ENCODE data around the gene SMC1B. TPM values are rescaled to one million over a fixed set of nuclear protein-coding genes. Genes with fewer than 3 reads are reported as not detected.

SMC1B gene
- total and polyA plus RNA-seq, 2 of the 8 experiments (the other 6 are each of a cell fraction or from before 2014, with no cell fraction given), result 0.02 TPM; not detected in 1

GRCh38 chr22:45427114-45427513 is 13.7 kb upstream of the SMC1B start:
- Histone ChIP-seq H3K4me2 (ENCODE audit: insufficient read depth in 1 of 2, low read depth in 2 of 2, low read length in 2 of 2) (no peak overlapping the region), H3K18ac (ENCODE audit: extremely low read depth, low read length) (no peak overlapping the region), H3K36me3 (ENCODE audit: control insufficient read depth in 2 of 4, insufficient read depth in 4 of 4, low read length in 3 of 4) (no peaks in the 10 kb centered on the region; a peak in 1 of 8 replicates), H3K23ac (ENCODE audit: insufficient read length) (no peak overlapping the region), H3K14ac (ENCODE audit: insufficient read length) (no peak overlapping the region), H3K4ac (replicated peaks; ENCODE audit: insufficient read length, low read depth, low read length) (no peak overlapping the region), H3K79me2 (ENCODE audit: control insufficient read depth in 1 of 2, insufficient read depth in 2 of 2, low read length in 2 of 2) (no peaks in the 10 kb centered on the region), H3K23me2 (ENCODE audit: low read depth, low read length) (no peaks in the 10 kb centered on the region), H3K9me3 (ENCODE audit: insufficient read depth in 2 of 2, low read depth in 1 of 2, low read length in 1 of 2) (no peaks in the 10 kb centered on the region), H4K20me1 (replicated peaks in 1 of 2; ENCODE audit: control insufficient read depth in 1 of 2, insufficient read depth in 2 of 2, low read length in 2 of 2) (no peaks in the 10 kb centered on the region), H2BK120ac (replicated peaks; ENCODE audit: low read depth, low read length) (no peak overlapping the region), H2BK20ac (ENCODE audit: low read length) (no peak overlapping the region), H4K5ac (ENCODE audit: insufficient read length, low read depth, low read length) (no peak overlapping the region), H3K4me3 (ENCODE audit: extremely low read depth in 1 of 4, insufficient read depth in 2 of 4, low read depth in 3 of 4, low read length in 4 of 4) (no peak overlapping the region), H4K91ac (replicated peaks; ENCODE audit: insufficient read length, low read length) (no peak overlapping the region), H3K56ac (replicated peaks; ENCODE audit: insufficient read length, low read depth, low read length) (no peak overlapping the region), H2BK15ac (ENCODE audit: low read length) (no peak overlapping the region), H4K8ac (ENCODE audit: extremely low read depth, insufficient read depth, low read length) (no peak overlapping the region), H3K27ac (ENCODE audit: low read depth, low read length) (no peak overlapping the region), H3K9ac (replicated peaks in 1 of 4; ENCODE audit: extremely low read depth in 1 of 4, low read depth in 3 of 4, low read length in 3 of 4) (no peak overlapping the region), H2BK12ac (ENCODE audit: low read depth, low read length) (no peak overlapping the region), H2AK5ac (ENCODE audit: low read depth, low read length) (no peak overlapping the region), H3K27me3 (replicated peaks in 1 of 4; ENCODE audit: control insufficient read depth in 3 of 4, extremely low read depth in 1 of 4, insufficient read depth in 3 of 4, low read length in 3 of 4) (no peaks in the 10 kb centered on the region), H3K79me1 (ENCODE audit: low read depth, low read length) (no peaks in the 10 kb centered on the region), H3K4me1 (replicated peaks in 1 of 4; ENCODE audit: control insufficient read depth in 3 of 4, insufficient read depth in 4 of 4, low read length in 3 of 4) (no peaks in the 10 kb centered on the region; a peak in 1 of 7 replicates), H2AFZ (ENCODE audit: low read length) (no peak overlapping the region), H2BK5ac (ENCODE audit: low read depth, low read length) (no peak overlapping the region)
- TF ChIP-seq BCL11A (IDR thresholded peaks at IDR 0.05; ENCODE audit: low read depth in 2 of 2, low read length in 2 of 2) (no peak), KDM1A (IDR thresholded peaks at IDR 0.05; ENCODE audit: borderline replicate concordance, low read length) (peak; percentile 85; the same call in 1 of the 2 replicates)
- WGBS, 2 experiments (ENCODE audit: extremely low coverage in 1 of 2, insufficient coverage in 1 of 2, insufficient read length in 1 of 2, insufficient replicate concordance in 2 of 2, low coverage in 1 of 2, low lambda C conversion rate in 2 of 2, missing lambda C conversion rate in 1 of 2), result 51% methylated on average over 2 of the region's 2 CpGs; no CpG with 5 or more reads in 1 of the 2 experiments
- CTCF ChIA-PET (ENCODE audit: partially characterized antibody), result no interaction called here
- POLR2A ChIA-PET (ENCODE audit: partially characterized antibody), result no interaction called here
- DNase-seq (ENCODE audit: low read depth in 1 of 2, low spot score in 2 of 2) (no peak), FAIRE-seq (no peak)
